ENCODE measurements around the gene DNAJB6.

Gene DNAJB6

GRCh38 chr7:157373493-157373892 lies 36.7 kb downstream of the DNAJB6 start:
- no peak for DNase-seq (ENCODE audit: low read depth)
- TF ChIP-seq CTCF (IDR thresholded peaks at IDR 0.05; ENCODE audit: low read depth, low read length, missing control alignments), result no peak
- H3K4me3 ChIP-seq (ENCODE audit: low read depth, low read length), result no peak overlapping the region

GRCh38 chr7:157375410-157375809 lies 38.6 kb downstream of the DNAJB6 start:
- no peak for DNase-seq (ENCODE audit: low read depth)
- H3K4me3 ChIP-seq (ENCODE audit: low read depth, low read length), result no peak overlapping the region
- no peak for TF ChIP-seq CTCF (IDR thresholded peaks at IDR 0.05; ENCODE audit: low read depth, low read length, missing control alignments)

GRCh38 chr7:157377436-157378124 lies 40.8 kb downstream of the DNAJB6 start:
- no peak for TF ChIP-seq CTCF (IDR thresholded peaks at IDR 0.05; ENCODE audit: low read depth, low read length, missing control alignments)
- no peak overlapping the region for H3K4me3 ChIP-seq (ENCODE audit: low read depth, low read length)
- no peak for DNase-seq (ENCODE audit: low read depth)

GRCh38 chr7:157378390-157378789 lies 41.6 kb downstream of the DNAJB6 start:
- TF ChIP-seq CTCF (IDR thresholded peaks at IDR 0.05; ENCODE audit: low read depth, low read length, missing control alignments), result no peak
- no peak overlapping the region for H3K4me3 ChIP-seq (ENCODE audit: low read depth, low read length)
- DNase-seq (ENCODE audit: low read depth), result no peak

GRCh38 chr7:157379493-157379892 lies 42.7 kb downstream of the DNAJB6 start:
- H3K4me3 ChIP-seq (ENCODE audit: low read depth, low read length), result no peak overlapping the region
- TF ChIP-seq CTCF (IDR thresholded peaks at IDR 0.05; ENCODE audit: low read depth, low read length, missing control alignments), result no peak
- no peak for DNase-seq (ENCODE audit: low read depth)

GRCh38 chr7:157380416-157380815 lies 43.6 kb downstream of the DNAJB6 start:
- no peak for TF ChIP-seq CTCF (IDR thresholded peaks at IDR 0.05; ENCODE audit: low read depth, low read length, missing control alignments)
- no peak overlapping the region for H3K4me3 ChIP-seq (ENCODE audit: low read depth, low read length)
- no peak for DNase-seq (ENCODE audit: low read depth)

- no peak for DNase-seq (ENCODE audit: low read depth)
- no peak for TF ChIP-seq CTCF (IDR thresholded peaks at IDR 0.05; ENCODE audit: low read depth, low read length, missing control alignments)
- no peak overlapping the region for H3K4me3 ChIP-seq (ENCODE audit: low read depth, low read length)
Measured at GRCh38 chr7:157383868-157384267, 47.1 kb downstream of the DNAJB6 start.
